Kidney epithelial cell (primary cell): ENCODE data around the gene ZMIZ1. TPM values are rescaled to one million over a fixed set of nuclear protein-coding genes. Genes with fewer than 3 reads are reported as not detected.

ENCODE experiments used
- DNase-seq: peaks from one replicate; pipeline ENCODE4 v3.0.0-alpha.2; 2010; ENCODE audit warnings: low read depth
- H3K27me3 ChIP-seq: 2 replicates; pipeline ENCODE4 v1.6.0; 2011; ENCODE audit warnings: low read length; ENCODE audit not compliant: control insufficient read depth, insufficient read depth
- H3K36me3 ChIP-seq: 2 replicates; pipeline ENCODE4 v1.5.1; 2011; ENCODE audit warnings: low read length; ENCODE audit not compliant: control insufficient read depth, insufficient read depth
- H3K4me3 ChIP-seq: 2 replicates; pipeline ENCODE4 v1.5.1; 2011; ENCODE audit warnings: low read depth, mild to moderate bottlenecking, control low read depth, low read length
- total RNA-seq: library from RNA; depleted of rRNA; stranded (reverse); fragments of >200 nt; gene quantifications from 2 replicates; pipeline ENCODE4 v1.2.3, GENCODE V29; 2015
- TF ChIP-seq, protein P1 (sequence below): IDR thresholded peaks from 2 replicates; pipeline ENCODE4 v1.5.1; 2011; ENCODE audit warnings: mild to moderate bottlenecking, moderate library complexity, low read length, control low read depth, inconsistent platforms; ENCODE audit not compliant: insufficient read depth, poor library complexity, severe bottlenecking

The ZMIZ1 gene
- total RNA-seq, 1 donor from 2014 or later, result 57.5 TPM

DNA sequence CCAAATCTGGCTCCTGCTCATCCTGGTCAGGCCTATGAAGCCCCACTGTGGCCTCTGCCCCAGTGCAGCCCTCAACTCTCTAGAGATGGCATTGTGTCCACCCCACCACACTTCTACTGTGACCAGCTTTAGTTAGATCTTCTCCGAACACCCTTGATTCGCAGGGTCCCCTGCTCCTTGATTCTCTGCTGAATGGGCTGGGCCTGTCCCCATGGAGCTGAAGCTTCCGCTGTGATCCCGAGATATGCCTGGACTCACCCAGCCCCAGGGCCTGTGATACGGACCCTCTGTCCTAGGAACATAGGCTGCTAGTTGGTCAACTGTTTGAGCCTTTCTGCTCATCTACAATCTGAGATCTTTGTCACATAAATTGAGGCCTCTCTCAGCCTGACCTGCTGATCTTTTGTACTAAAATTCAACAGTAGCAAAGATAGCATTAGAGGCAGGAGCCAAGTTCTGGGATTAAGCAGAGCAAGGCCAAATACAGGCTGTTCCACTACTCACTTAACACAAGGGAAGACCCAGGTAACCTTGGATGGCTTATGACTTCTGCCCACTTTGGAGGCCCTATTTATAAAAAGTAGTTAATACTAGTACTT, 272.0 kb downstream of the ZMIZ1 start:
- Histone ChIP-seq H3K36me3 (no peaks in the 10 kb centered on the region), H3K4me3 (no peak overlapping the region), H3K27me3 (no peaks in the 10 kb centered on the region)
- DNase-seq, result no peak
- TF ChIP-seq, protein P1, sequence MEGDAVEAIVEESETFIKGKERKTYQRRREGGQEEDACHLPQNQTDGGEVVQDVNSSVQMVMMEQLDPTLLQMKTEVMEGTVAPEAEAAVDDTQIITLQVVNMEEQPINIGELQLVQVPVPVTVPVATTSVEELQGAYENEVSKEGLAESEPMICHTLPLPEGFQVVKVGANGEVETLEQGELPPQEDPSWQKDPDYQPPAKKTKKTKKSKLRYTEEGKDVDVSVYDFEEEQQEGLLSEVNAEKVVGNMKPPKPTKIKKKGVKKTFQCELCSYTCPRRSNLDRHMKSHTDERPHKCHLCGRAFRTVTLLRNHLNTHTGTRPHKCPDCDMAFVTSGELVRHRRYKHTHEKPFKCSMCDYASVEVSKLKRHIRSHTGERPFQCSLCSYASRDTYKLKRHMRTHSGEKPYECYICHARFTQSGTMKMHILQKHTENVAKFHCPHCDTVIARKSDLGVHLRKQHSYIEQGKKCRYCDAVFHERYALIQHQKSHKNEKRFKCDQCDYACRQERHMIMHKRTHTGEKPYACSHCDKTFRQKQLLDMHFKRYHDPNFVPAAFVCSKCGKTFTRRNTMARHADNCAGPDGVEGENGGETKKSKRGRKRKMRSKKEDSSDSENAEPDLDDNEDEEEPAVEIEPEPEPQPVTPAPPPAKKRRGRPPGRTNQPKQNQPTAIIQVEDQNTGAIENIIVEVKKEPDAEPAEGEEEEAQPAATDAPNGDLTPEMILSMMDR, result no peak

DNA sequence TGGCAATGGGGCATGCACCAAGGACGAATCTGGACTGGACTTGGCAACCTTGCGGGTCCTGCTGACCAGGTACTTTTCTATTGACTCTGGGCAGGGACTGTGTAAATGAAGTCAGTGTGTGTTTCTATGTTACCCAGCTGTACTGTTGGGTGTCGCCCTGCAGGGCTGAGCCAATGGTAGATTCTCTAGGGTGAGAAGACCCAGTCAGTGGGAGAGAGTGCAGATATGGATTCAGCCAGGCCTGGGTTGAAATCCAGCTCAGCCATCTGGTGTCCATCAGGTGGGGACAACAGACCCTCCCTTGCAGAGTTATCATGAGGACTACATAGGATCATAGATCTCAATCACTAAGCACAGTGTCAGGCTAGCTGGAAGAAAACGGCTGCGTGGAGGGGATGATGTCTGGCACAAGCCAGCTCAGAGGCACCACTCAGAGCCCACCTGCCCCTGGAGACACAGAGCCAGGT, 273.6 kb downstream of the ZMIZ1 start:
- no peak for DNase-seq
- TF ChIP-seq, protein P1, result no peak
- no peak overlapping the region for H3K4me3 ChIP-seq
- no peaks in the 10 kb centered on the region for H3K27me3 ChIP-seq
- no peaks in the 10 kb centered on the region for H3K36me3 ChIP-seq

DNA sequence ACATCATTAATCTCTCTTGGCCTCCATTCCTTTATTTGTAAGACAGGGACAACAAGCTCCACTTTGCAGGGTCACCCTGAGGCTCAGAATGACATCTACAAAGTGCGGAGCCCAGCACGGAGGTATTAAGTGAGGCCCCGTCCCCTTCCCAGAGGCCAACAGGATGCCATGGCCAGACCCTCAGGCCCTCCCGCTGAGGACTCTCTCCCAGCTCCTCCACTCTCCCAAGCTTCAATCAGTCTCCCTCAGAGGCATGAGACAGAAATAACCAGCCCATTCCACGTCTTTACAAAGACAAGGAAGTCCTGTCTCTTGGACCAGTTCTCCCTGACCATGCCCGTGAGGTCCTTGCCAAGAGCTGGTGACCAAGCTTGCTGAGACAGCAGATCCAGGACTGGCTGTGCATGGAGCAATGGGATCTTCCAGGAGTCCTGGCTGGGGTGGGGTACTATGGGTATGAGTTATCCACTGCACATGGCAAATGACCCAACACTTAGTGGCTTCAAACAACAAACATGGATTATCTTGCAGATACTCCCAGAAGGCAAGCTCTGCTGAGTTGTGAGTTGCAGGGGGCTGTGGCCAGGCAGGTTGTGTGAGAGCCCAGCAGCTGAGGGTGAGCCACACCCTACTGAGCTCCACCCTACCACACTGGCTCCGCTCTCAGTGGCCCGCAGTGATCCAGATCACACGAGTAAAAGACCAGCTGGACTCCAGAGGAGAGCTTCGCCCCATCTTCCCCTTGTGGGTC, 274.2 kb downstream of the ZMIZ1 start:
- no peak for DNase-seq
- TF ChIP-seq, protein P1, result no peak
- Histone ChIP-seq H3K27me3 (no peaks in the 10 kb centered on the region), H3K4me3 (no peak overlapping the region), H3K36me3 (no peaks in the 10 kb centered on the region)

DNA sequence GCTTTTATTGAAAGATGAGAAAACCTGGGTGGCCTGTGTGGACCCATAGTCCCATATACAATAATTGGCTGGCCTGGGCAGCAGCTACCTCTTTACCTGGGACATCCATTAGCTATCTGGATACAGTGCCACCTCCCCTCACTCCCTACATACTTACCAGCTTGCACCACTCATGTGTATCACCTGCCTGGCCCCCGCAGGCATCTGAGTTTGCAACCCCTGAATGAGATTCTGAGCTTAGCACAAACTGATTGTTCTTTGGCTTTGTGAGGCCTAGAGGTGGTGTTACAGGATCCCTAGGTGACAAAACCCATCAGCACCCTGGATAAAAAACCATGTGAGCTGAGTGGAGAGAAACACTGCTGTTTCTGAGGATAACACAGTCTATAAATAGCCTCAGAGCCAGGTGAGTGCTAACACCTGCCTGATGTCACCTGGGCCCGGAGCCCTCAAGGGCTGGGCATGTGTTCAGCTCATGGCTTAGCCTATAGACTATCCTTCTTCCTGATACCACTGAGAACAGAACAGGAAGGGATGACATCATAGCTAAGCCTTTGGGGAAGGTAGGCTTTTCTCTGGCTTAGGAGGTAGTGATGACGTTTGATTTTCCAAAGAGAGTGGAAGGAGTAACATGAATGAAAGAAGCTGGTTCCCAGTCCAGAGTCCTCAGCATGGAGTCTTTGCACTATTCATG, 275.9 kb downstream of the ZMIZ1 start:
- TF ChIP-seq, protein P1, result no peak
- Histone ChIP-seq H3K4me3 (no peak overlapping the region), H3K27me3 (no peaks in the 10 kb centered on the region), H3K36me3 (no peaks in the 10 kb centered on the region)
- DNase-seq, result no peak

DNA sequence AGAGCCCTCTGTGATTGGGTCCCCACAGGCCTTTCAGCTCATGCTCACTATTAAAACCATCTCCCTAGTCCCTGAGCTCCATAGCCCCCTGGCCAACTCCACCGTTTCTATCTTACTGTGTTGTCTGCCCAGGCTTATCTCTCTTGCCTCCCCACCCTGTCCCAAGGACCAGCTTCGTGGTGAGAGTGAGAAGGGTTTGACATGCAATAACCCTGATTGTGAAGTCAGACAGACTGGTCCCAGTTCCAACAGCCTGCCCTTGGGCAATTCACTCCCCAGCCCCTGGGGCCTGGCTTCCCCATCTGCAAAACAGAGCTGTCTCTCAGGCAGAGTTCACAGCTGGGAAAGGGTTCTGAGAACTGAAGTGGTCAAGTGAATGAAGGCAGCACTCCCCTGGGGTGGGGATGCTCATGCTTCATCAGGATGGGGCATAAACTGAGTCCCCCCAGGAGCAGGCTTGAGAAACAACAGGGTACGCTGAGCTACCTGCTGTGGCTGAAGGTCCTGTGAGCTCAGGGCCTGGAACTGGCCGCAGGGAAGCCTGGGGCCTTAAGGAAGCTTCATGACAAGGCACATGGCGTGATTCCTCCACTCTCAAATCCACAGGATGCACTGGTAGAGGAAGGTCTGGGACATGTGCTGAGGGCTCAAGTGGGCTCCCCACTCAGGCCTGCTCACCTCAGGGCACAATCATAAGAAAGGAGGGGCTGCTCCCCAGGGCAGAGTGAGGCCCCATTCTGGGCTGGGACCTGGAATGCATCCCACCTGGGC, 276.7 kb downstream of the ZMIZ1 start:
- Histone ChIP-seq H3K4me3 (no peak overlapping the region), H3K36me3 (no peaks in the 10 kb centered on the region), H3K27me3 (no peaks in the 10 kb centered on the region)
- TF ChIP-seq, protein P1, result no peak
- DNase-seq, result no peak
